HepG2 (cell line): ENCODE measurements around the gene TET2. TPM values are rescaled to one million over a fixed set of nuclear protein-coding genes. Genes with fewer than 3 reads are reported as not detected.

ENCODE experiments used
- ATAC-seq: fragments of 200-7000 bp; cut with Tn5 transposase; 3 replicates; pipeline ENCODE4 v1.9.1; 2020; ENCODE audit warnings: mild to moderate bottlenecking, moderate library complexity
- BruUV-seq: library from RNA; stranded (reverse); fragments of 400-500 nt; replicated peaks from 2 replicates; lab custom pipeline; 2021; lab: Mats Ljungman, UMichigan
- CTCF ChIA-PET: fragments of 300-600 bp; formaldehyde crosslinking; extraction: SDS; loops from one replicate; lab custom pipeline; 2021; ENCODE audit warnings: low total read pairs, inconsistent platforms, low intra/inter-chr PET ratio; lab: Yijun Ruan, JAX
- POLR2A ChIA-PET: fragments of 350-600 bp; sonication (Branson Sonifier 250); formaldehyde crosslinking; loops from one replicate; lab custom pipeline; 2020; ENCODE audit warnings: antibody characterized with exemption, inconsistent platforms; lab: Yijun Ruan, JAX
- DNase-seq: peaks from one replicate; pipeline ENCODE4 v3.0.0-alpha.2; 2015; ENCODE audit warnings: low spot score
- FAIRE-seq: peaks from 3 replicates; lab custom pipeline; 2011; peaks lifted over from hg19 to GRCh38; lab: Jason Lieb, UNC
- H2AFZ ChIP-seq: one replicate; pipeline ENCODE4 v1.6.1; 2011; ENCODE audit warnings: low read length, inconsistent platforms
- H3K27ac ChIP-seq: fragments of 300-600 bp; 3 replicates; pipeline ENCODE4 v1.8.0; 2011; ENCODE audit warnings: mixed run types, mild to moderate bottlenecking, mixed read lengths, low read length, inconsistent platforms; ENCODE audit not compliant: insufficient read depth; ENCODE audit errors: extremely low read length
- H3K27me3 ChIP-seq, 2 experiments: fragments of 200-600 bp in 1 of 2; 2 replicates in 1 of 2; 3 replicates in 1 of 2; pipeline versions ENCODE4 v1.6.0 to v1.8.0; 2011; ENCODE audit warnings: low read length in 2 of 2, mild to moderate bottlenecking in 2 of 2, moderate library complexity in 2 of 2, inconsistent platforms in 1 of 2; ENCODE audit not compliant: insufficient read depth in 2 of 2, control insufficient read depth in 1 of 2
- H3K36me3 ChIP-seq, 2 experiments: fragments of 200-600 bp in 1 of 2; replicated peaks in 1 of 2; 2 replicates in 1 of 2; 3 replicates in 1 of 2; pipeline versions ENCODE4 v1.5.1 to v1.8.0; 2011; ENCODE audit warnings: low read length in 2 of 2, inconsistent platforms in 1 of 2; ENCODE audit not compliant: insufficient read depth in 2 of 2, control insufficient read depth in 1 of 2
- H3K4me1 ChIP-seq: 2 replicates; pipeline ENCODE4 v1.5.1; 2012; ENCODE audit warnings: low read length, inconsistent platforms; ENCODE audit not compliant: insufficient read depth
- H3K4me2 ChIP-seq: 2 replicates; pipeline ENCODE4 v1.6.0; 2011; ENCODE audit warnings: low read depth, low read length, inconsistent platforms
- H3K4me3 ChIP-seq, 3 experiments: fragments of 200-600 bp in 1 of 3; sonication (generic), shearing (Covaris generic) in 1 of 3; replicated peaks in 1 of 3; 2 replicates each; pipeline ENCODE4 v1.5.1; 2011 to 2016; ENCODE audit warnings: low read length in 3 of 3, inconsistent platforms in 2 of 3, low read depth in 2 of 3, mild to moderate bottlenecking in 2 of 3, control low read depth in 1 of 3, mixed read lengths in 1 of 3; ENCODE audit not compliant: insufficient read depth in 1 of 3
- H3K79me2 ChIP-seq: one replicate; pipeline ENCODE4 v1.6.1; 2011; ENCODE audit warnings: low read length, inconsistent platforms; ENCODE audit not compliant: insufficient read depth
- H3K9ac ChIP-seq: 2 replicates; pipeline ENCODE4 v1.6.0; 2011; ENCODE audit warnings: mild to moderate bottlenecking, low read depth, low read length, inconsistent platforms; ENCODE audit not compliant: insufficient read depth
- H3K9me3 ChIP-seq: 2 replicates; pipeline ENCODE4 v1.5.1; 2012; ENCODE audit warnings: mild to moderate bottlenecking, low read length
- H4K20me1 ChIP-seq: 2 replicates; pipeline ENCODE4 v1.6.0; 2011; ENCODE audit warnings: inconsistent platforms, mild to moderate bottlenecking, low read length, moderate library complexity; ENCODE audit not compliant: insufficient read depth
- ATF2 ChIP-seq: sonication (generic); formaldehyde crosslinking; IDR thresholded peaks from 2 replicates; pipeline ENCODE4 v1.4.0; 2020; ENCODE audit warnings: missing genetic modification reagents
- ATF4 ChIP-seq, 2 experiments: fragments of 450-650 bp in 1 of 2; sonication (generic) in 1 of 2; formaldehyde crosslinking; IDR thresholded peaks; 2 replicates each; pipeline versions ENCODE4 v1.5.0 to v1.8.0; 2020 to 2022; ENCODE audit warnings: mild to moderate bottlenecking in 1 of 2, missing genetic modification reagents in 1 of 2
- FOXK1 ChIP-seq: sonication (generic); formaldehyde crosslinking; IDR thresholded peaks from 2 replicates; pipeline ENCODE4 v1.4.0; 2020; ENCODE audit warnings: low read depth, missing genetic modification reagents, borderline replicate concordance
- KDM4B ChIP-seq: sonication (generic); formaldehyde crosslinking; IDR thresholded peaks from 2 replicates; pipeline ENCODE4 v1.4.0; 2020; ENCODE audit warnings: missing genetic modification reagents
- KLF12 ChIP-seq: sonication (generic); formaldehyde crosslinking; IDR thresholded peaks from 2 replicates; pipeline ENCODE4 v1.4.0; 2020; ENCODE audit warnings: missing genetic modification reagents, borderline replicate concordance
- MED1 ChIP-seq: sonication (generic); formaldehyde crosslinking; IDR thresholded peaks from 2 replicates; pipeline ENCODE4 v1.4.0; 2020; ENCODE audit warnings: missing genetic modification reagents
- MXI1 ChIP-seq: IDR thresholded peaks from 3 replicates; pipeline ENCODE4 v1.6.1; 2012; ENCODE audit warnings: low read depth, low read length, inconsistent platforms, borderline replicate concordance
- PHF8 ChIP-seq: sonication (generic); formaldehyde crosslinking; IDR thresholded peaks from 2 replicates; pipeline ENCODE4 v1.5.0; 2020; ENCODE audit warnings: missing genetic modification reagents
- REPIN1 ChIP-seq: sonication (generic); formaldehyde crosslinking; IDR thresholded peaks from 2 replicates; pipeline ENCODE4 v1.8.0; 2022; ENCODE audit warnings: missing genetic modification reagents, low read depth, mild to moderate bottlenecking, borderline replicate concordance
- SOX6 ChIP-seq, 2 experiments: fragments of 450-650 bp in 1 of 2; sonication (generic) in 1 of 2; formaldehyde crosslinking in 1 of 2; IDR thresholded peaks; 2 replicates each; pipeline versions ENCODE4 v1.4.0 to v1.6.1; 2017 to 2020; ENCODE audit warnings: antibody characterized with exemption in 1 of 2, mild to moderate bottlenecking in 1 of 2, missing genetic modification reagents in 1 of 2
- ZNF232 ChIP-seq: sonication (generic); formaldehyde crosslinking; IDR thresholded peaks from 2 replicates; pipeline ENCODE4 v1.4.0; 2020; ENCODE audit warnings: missing genetic modification reagents, borderline replicate concordance
- ZNF350 ChIP-seq: sonication (generic); formaldehyde crosslinking; IDR thresholded peaks from 2 replicates; pipeline ENCODE4 v1.4.0; 2020; ENCODE audit warnings: mild to moderate bottlenecking, low read depth, missing genetic modification reagents, borderline replicate concordance
- ZNF431 ChIP-seq: sonication (generic); formaldehyde crosslinking; IDR thresholded peaks from 2 replicates; pipeline ENCODE4 v1.9.0; 2022; ENCODE audit warnings: missing genetic modification reagents, low read depth, mild to moderate bottlenecking, borderline replicate concordance
- WGBS: methylation state at CpG from one replicate; pipeline ENCODE4 v1.1.6; 2017; ENCODE audit warnings: low lambda C conversion rate; 5-methylcytosine and 5-hydroxymethylcytosine counted together
- in situ Hi-C: cut with HindIII; loops from 2 replicates; pipeline ENCODE4 v1.10.0; 2017; ENCODE audit warnings: low pct_unique_long_range_greater_than_20kb; ENCODE audit not compliant: extremely low pct_ligation_motif_present
- intact Hi-C: fragments of 100-400 bp; cut with micrococcal nuclease; formaldehyde crosslinking; loops from one replicate; pipeline ENCODE4 v1.10.0; 2022; ENCODE audit not compliant: unreplicated experiment
- polyA plus RNA-seq, 8 experiments: library from polyadenylated mRNA; depleted of rRNA in 3 of 8; stranded (reverse) in 7 of 8; unstranded in 1 of 8; fragments of >200 nt; fragmentation: Illumina TruSeq in 4 of 8; extraction: Trizol in 4 of 8; gene quantifications; 2 replicates each; pipeline versions ENCODE4 v1.2.1 to v1.2.3, GENCODE V29; 2011 to 2016; ENCODE audit warnings: low read depth in 4 of 8, missing spikeins in 1 of 8, mixed read lengths in 1 of 8; ENCODE audit not compliant: insufficient read depth in 1 of 8
- total RNA-seq, 5 experiments: library from RNA; depleted of rRNA; stranded (reverse); fragments of >200 nt; fragmentation: Illumina TruSeq; extraction: Trizol; gene quantifications; 2 replicates each; pipeline ENCODE4 v1.2.3, GENCODE V29; 2016; ENCODE audit warnings: low read depth in 1 of 5
- TF ChIP-seq, protein P1 (sequence below): fragments of 450-650 bp; IDR thresholded peaks from 2 replicates; pipeline ENCODE4 v1.6.1; 2016
- TF ChIP-seq, protein P2 (sequence below): sonication (generic); formaldehyde crosslinking; IDR thresholded peaks from 2 replicates; pipeline ENCODE4 v1.4.0; 2020; ENCODE audit warnings: mild to moderate bottlenecking, missing genetic modification reagents
- TF ChIP-seq, protein P3 (sequence below): sonication (generic); formaldehyde crosslinking; IDR thresholded peaks from 2 replicates; pipeline ENCODE4 v1.4.0; 2020; ENCODE audit warnings: missing genetic modification reagents

TET2 gene
- total and polyA plus RNA-seq, 2 of the 13 experiments (the other 11 are each of a cell fraction or from before 2014, with no cell fraction given), result 4.7 to 4.8 TPM

GRCh38 chr4:105158837-105159236 is 12.2 kb downstream of the TET2 start:
- Histone ChIP-seq H3K27me3 (no peaks in the 10 kb centered on the region), H3K4me3 (no peak overlapping the region), H3K4me2 (no peak overlapping the region), H3K9me3 (no peaks in the 10 kb centered on the region), H3K79me2 (peaks cover 9% of the 10 kb centered on the region), H3K27ac (no peak overlapping the region), H3K36me3 (no peaks in the 10 kb centered on the region), H3K9ac (no peak overlapping the region), H2AFZ (no peak overlapping the region), H4K20me1 (no peaks in the 10 kb centered on the region), H3K4me1 (peaks cover 8% of the 10 kb centered on the region; the same call in 1 of the 2 replicates)
- BruUV-seq, result no TSS peak
- ChIA-PET CTCF (no interaction called here), POLR2A (interaction anchor here (1.5 kb wide), 1 partner anchor 13 kb away, joined by 4 read pairs; no protein-coding TSS in a partner anchor)
- DNase-seq (peak; percentile 41), FAIRE-seq (no peak), ATAC-seq (no peak; the same call in 2 of the 3 replicates)
- in situ Hi-C loops (no loop called here), intact Hi-C loops (no loop called here)
- 70% methylated on average over 9 of the region's 9 CpGs for WGBS
- TF ChIP-seq ATF2 (CRISPR knock-in tag), result no peak
- peak; percentile 54; the same call in 1 of the 3 replicates for TF ChIP-seq MXI1
- TF ChIP-seq, protein P1, sequence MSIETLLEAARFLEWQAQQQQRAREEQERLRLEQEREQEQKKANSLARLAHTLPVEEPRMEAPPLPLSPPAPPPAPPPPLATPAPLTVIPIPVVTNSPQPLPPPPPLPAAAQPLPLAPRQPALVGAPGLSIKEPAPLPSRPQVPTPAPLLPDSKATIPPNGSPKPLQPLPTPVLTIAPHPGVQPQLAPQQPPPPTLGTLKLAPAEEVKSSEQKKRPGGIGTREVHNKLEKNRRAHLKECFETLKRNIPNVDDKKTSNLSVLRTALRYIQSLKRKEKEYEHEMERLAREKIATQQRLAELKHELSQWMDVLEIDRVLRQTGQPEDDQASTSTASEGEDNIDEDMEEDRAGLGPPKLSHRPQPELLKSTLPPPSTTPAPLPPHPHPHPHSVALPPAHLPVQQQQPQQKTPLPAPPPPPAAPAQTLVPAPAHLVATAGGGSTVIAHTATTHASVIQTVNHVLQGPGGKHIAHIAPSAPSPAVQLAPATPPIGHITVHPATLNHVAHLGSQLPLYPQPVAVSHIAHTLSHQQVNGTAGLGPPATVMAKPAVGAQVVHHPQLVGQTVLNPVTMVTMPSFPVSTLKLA, result peak; percentile 92
- no peak for TF ChIP-seq ATF4 (CRISPR knock-in tag; IDR thresholded peaks at IDR 0.05)
- TF ChIP-seq SOX6 (IDR thresholded peaks at IDR 0.05), result no peak
- TF ChIP-seq SOX6 (CRISPR knock-in tag; IDR thresholded peaks at IDR 0.05), result peak; percentile 39; the same call in 1 of the 2 replicates
- TF ChIP-seq, protein P2, sequence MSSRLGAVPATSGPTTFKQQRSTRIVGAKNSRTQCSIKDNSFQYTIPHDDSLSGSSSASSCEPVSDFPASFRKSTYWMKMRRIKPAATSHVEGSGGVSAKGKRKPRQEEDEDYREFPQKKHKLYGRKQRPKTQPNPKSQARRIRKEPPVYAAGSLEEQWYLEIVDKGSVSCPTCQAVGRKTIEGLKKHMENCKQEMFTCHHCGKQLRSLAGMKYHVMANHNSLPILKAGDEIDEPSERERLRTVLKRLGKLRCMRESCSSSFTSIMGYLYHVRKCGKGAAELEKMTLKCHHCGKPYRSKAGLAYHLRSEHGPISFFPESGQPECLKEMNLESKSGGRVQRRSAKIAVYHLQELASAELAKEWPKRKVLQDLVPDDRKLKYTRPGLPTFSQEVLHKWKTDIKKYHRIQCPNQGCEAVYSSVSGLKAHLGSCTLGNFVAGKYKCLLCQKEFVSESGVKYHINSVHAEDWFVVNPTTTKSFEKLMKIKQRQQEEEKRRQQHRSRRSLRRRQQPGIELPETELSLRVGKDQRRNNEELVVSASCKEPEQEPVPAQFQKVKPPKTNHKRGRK, result no peak
- no peak for TF ChIP-seq MED1
- no peak for TF ChIP-seq KLF12 (CRISPR knock-in tag)
- peak; percentile 75; the same call in 1 of the 2 replicates for TF ChIP-seq ZNF232
- peak; percentile 59; the same call in 1 of the 2 replicates for TF ChIP-seq FOXK1 (CRISPR knock-in tag)
- TF ChIP-seq KDM4B (CRISPR knock-in tag), result no peak
- TF ChIP-seq, protein P3, sequence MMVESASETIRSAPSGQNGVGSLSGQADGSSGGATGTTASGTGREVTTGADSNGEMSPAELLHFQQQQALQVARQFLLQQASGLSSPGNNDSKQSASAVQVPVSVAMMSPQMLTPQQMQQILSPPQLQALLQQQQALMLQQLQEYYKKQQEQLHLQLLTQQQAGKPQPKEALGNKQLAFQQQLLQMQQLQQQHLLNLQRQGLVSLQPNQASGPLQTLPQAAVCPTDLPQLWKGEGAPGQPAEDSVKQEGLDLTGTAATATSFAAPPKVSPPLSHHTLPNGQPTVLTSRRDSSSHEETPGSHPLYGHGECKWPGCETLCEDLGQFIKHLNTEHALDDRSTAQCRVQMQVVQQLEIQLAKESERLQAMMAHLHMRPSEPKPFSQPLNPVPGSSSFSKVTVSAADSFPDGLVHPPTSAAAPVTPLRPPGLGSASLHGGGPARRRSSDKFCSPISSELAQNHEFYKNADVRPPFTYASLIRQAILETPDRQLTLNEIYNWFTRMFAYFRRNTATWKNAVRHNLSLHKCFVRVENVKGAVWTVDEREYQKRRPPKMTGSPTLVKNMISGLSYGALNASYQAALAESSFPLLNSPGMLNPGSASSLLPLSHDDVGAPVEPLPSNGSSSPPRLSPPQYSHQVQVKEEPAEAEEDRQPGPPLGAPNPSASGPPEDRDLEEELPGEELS (CRISPR knock-in tag), result peak; percentile 41; the same call in 1 of the 2 replicates
- TF ChIP-seq ZNF350 (CRISPR knock-in tag), result no peak
- no peak for TF ChIP-seq PHF8
- TF ChIP-seq ZNF431 (CRISPR knock-in tag), result no peak
- no peak for TF ChIP-seq REPIN1 (CRISPR knock-in tag)
